GOT3 (cell line): ENCODE results near the gene GLG1.
"Not testable (repeated sequence)": the region's sequence is repeated elsewhere in the genome, so short reads cannot be mapped to it uniquely, and the experiment has no call there.

Experiments
- DNase-seq: peaks from one replicate; lab custom pipeline; 2025; ENCODE audit warnings: mixed read lengths; lab: John Stamatoyannopoulos, UW

The GLG1 gene

GRCh38 chr16:74606521-74607309 is at the start of gene GLG1:
Gene GLG1 (minus strand): TSS chr16:74607114. CDS start chr16:74607094, 20 bp downstream.
- peak; percentile 69 for DNase-seq

GRCh38 chr16:74654536-74655050 is 47.7 kb upstream of the GLG1 start:
- no peak for DNase-seq

GRCh38 chr16:74652883-74653282 is 46.0 kb upstream of the GLG1 start:
- not testable (repeated sequence) for DNase-seq

DNA sequence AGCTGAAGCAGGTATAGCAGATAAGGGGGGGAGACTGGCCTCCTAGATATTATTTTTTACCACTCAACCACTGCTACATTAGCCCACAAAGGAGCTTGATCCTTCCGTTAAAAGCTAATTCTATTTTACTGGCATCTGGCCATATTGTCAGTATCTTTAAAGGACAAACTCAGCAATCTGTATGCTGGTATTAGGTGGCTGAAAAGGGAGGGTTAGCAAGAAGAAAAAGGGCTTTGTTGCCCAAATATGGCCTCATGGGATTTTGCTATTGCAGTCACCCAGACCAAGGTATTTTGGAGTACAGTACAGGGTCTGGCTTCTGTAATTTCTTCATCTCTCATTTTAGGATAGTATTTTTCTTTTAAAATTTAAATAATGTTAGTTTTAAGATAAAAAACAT is 45.3 kb upstream of the GLG1 start:
- no peak for DNase-seq

GRCh38 chr16:74651841-74652240 is 44.9 kb upstream of the GLG1 start:
- no peak for DNase-seq

GRCh38 chr16:74650966-74651567 is 44.2 kb upstream of the GLG1 start:
- no peak for DNase-seq

DNA sequence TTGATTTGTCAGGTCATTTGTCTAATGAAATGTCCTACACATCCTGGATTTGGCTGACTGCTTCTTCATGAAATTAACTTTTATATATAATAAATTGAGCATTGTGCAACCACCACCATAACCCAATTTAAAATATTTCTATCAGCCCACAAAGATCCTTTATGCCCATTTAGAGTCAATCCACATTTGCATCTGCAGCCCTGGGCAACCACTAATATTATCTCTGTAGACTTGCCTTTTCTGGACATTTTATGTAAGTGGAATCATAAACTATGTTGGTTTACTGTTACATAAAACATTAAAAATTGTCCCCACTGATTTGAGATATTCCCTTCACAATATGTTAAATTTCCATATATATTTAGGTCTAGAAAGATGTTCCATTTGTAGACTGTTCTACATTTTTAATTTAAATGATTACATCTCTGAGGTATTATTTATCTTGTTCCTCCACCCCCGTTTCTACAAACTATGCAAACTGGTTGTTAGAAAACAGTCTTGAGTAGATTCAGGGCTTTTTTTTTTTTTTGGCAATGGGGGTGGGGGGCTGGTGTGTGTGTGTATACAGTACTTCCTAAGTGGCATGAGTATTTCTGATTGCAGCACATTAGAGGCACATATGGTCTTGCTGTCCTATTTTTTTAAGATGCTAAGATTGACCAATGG is 43.1 kb upstream of the GLG1 start:
- DNase-seq = no peak

GRCh38 chr16:74641969-74642368 is 35.1 kb upstream of the GLG1 start:
- no peak for DNase-seq

- DNase-seq = no peak
These were observed 31.0 kb upstream of the GLG1 start for GRCh38 chr16:74637742-74638453.

DNA sequence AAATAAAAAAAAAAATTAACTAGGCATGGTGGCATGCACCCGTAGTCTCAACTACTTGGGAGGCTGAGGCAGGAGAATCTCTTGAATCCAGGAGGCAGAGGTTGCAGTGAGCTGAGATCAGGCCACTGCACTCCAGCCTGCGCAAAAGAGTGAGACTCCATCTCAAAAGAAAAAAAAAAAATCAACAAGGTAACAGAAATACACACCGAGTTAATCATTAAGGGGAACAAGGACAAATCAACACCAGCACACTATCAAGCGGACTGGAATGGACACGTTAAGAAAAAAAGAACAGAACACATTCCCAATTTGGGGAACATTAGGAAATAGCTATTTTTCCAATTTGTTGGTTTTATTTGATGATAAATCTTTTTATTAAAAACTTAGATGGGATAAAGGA is 28.4 kb upstream of the GLG1 start:
- DNase-seq = no peak

DNA sequence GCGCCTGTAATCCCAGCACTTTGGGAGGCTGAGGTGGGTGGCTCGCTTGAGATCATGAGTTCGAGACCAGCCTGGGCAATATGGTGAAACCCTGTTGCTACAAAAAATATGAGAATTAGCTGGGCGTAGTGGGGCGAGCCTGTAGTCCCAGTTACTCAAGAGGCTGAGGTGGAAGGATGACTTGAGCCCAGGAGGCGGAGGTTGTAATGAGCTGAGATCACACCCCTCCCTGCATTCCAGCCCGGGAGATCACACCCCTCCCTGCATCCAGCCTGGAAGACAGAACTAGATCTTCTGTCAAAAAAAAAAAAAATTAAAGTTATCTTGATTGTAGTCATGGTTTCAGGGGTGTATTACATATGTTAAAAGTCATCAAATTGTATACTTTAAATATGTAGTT is 26.8 kb upstream of the GLG1 start:
- DNase-seq = no peak

GRCh38 chr16:74627506-74628220 is 20.7 kb upstream of the GLG1 start:
- DNase-seq = no peak

- no peak for DNase-seq
These were observed 20.0 kb upstream of the GLG1 start for GRCh38 chr16:74626741-74627416.

DNA sequence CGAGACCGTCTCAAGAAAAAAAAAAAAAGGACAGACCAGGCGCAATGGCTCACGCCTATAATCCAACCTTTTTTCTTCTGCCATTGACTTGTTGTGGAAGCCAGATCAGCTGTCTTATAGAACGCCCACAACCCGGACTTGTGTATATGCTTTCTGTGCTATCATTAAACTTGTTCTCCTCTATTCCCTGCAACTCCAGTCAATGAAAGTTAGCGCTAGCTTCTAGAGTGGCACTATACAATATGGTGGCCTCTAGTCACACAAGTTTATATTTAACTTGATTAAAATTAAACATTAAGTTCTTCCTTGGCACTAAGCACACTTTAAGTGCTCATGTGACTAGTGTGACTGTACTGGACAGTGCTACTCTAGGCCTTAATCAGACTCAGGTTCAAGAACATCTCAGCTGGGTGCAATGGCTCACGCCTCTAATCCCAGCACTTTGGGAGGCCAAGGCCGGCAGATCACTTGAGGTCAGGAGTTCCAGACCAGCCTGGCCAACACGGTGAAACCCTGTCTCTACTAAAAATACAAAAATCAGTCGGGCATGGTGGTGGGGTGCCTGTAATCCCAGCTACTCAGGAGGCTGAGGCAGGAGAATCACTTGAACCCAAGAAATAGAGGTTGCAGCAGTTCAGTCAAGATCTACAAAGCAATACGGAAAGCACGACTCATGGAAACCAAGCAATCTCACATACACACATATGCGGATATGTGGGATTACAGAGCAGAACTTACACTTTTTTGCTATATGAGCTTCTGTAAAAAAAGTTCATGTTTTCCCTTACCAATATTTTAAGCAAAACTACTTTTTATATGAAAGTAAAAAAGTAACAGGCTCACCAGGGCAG is 18.8 kb upstream of the GLG1 start:
- no peak for DNase-seq

- no peak for DNase-seq
These were observed 16.9 kb upstream of the GLG1 start for GRCh38 chr16:74623839-74624235.

- DNase-seq = no peak
These were observed 16.4 kb upstream of the GLG1 start for GRCh38 chr16:74623214-74623838.

GRCh38 chr16:74622005-74622404 is 15.1 kb upstream of the GLG1 start:
- no peak for DNase-seq

GRCh38 chr16:74617206-74617788 is 10.4 kb upstream of the GLG1 start:
- no peak for DNase-seq

DNA sequence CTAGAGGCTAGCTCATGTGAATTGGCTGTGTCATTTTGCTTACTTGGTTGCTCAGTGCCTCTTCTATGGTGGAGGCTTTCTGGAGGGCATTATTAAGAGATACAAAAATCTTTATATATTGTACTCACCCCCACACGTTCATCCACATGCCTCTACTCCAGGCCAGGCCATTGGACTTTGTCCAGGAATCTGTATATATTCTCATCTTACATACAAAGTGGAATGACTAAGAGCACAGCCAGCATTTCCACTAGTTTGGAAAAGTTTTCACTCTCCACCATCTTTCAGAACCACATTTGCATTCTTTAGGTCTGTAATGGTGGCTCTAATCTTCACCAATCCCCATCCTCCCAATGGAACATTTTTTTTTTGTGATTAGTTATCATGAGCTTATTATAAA is 4.8 kb upstream of the GLG1 start:
- no peak for DNase-seq
